Stimulated activated CD8-positive, alpha-beta memory T cell treated with anti-CD3 and anti-CD28 coated beads, Interleukin-12 subunit alpha, Interleukin-12 subunit beta, amount 100 ng/mL, for 1 hour (primary cell): ENCODE results near the gene TMEM108.

Experiments
- DNase-seq: peaks from one replicate; pipeline ENCODE4 v3.0.0-alpha.2; 2020; ENCODE audit warnings: low read depth

TMEM108 gene

DNA sequence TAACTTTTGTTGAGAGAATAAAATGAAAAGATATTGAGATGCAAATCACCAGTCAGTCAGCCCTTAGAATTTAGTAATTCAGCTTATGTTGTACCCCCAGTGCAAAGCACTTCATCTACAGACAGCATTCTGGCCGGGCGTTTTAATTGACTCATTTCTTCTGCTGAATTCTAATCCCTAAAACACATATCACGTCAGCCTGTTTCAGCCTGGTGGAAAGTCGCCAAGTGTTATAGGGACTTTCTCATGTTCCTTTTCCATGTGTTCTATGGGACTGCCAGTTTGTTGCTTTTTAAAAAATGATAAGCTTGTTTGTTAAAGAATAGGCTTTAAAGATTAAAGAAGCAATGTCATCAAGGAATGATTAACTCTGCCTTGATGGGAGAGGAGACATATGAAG lies 192.0 kb downstream of the TMEM108 start:
- no peak for DNase-seq

DNA sequence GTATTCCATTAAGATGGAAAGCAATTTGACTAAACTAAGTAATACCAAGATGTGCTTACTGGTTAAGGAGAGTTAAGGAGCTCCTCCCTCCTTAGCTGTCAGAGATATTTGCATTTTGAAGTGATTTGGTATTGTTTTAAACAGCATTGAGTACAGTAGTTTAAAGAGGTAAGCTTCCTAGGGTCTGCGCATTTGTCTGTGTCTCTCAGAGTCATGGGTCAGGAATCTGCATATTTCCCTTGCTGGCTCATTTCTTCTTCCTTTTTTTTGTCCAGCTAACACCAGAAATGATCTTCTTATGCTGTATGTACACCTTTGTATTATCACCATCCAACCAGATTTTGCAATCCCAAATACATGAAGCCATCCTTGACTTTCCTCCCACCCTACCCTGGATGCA lies 198.7 kb downstream of the TMEM108 start:
- no peak for DNase-seq

DNA sequence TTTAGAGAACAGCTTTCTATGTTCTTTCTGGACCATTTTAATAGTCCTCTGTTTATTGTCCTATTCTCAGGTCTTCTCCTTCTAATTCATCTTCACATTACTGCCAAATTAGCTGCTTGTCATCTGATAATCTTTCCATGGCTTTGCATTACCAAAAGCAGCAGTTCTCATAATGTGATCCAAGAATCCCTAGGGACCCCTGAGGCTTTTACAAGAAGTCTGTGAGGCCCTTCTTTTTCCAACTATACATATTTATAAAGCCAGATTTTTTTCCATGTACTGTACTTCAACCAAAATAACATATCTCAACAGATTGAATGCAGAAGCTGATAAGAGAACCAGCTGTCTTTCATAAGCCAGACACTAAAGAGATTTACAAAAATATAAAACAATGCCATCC lies 199.2 kb downstream of the TMEM108 start:
- DNase-seq = no peak

DNA sequence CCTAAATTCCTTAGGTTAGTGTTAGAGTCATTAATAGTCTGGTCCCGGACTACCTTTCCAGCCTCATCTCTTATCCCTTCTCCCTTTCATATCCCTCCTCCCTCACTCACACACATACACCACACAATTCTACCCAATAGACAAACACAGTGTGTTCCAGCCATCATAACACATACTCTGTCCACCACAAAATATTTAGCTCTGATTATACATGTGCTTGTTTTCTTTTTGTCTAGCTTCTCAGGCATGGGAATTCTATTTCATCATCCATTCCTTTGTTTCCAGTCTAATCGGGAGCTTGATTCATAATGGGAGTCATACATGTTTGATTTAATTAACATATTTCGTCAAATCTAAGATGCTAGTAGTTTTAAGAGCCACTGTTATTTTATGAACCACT lies 199.8 kb downstream of the TMEM108 start:
- no peak for DNase-seq

DNA sequence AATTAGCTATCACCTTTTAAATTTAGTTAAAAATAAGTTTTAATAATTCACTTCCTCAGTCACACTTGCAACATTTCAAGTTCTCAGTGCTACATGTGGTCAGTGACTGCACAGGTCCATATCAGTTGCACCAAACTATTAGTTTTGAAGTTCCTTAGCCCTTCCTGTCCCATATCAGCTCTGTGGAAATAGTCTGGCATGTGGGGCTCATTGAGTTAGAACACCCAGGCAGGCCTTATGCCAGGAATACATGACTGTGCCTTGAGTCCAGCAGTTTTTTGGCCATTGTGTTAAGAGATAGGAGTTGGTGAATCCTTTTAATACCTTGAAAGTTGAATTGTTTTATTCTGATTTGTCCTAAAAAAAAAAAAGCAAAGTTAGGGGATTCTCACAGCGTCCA lies 207.9 kb downstream of the TMEM108 start:
- DNase-seq = no peak

DNA sequence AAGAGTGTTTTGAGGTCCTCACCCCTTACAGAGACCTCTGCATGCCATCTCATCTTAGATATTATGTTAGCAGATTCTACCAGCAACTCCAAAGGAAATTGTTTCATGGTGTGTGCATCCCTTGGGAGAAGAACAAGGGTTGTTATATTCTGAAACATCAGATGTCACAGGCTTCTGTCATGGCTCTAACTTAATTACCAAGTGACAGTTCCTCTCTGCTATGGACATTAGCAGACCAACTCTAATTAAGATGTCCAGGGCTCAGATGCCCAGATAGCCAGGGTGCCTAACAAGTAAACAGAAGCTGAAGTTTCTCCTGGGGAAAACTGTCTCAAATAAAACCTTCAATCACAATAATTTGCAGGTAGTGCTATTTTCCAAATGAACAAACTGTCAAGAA lies 208.6 kb downstream of the TMEM108 start:
- DNase-seq = no peak

DNA sequence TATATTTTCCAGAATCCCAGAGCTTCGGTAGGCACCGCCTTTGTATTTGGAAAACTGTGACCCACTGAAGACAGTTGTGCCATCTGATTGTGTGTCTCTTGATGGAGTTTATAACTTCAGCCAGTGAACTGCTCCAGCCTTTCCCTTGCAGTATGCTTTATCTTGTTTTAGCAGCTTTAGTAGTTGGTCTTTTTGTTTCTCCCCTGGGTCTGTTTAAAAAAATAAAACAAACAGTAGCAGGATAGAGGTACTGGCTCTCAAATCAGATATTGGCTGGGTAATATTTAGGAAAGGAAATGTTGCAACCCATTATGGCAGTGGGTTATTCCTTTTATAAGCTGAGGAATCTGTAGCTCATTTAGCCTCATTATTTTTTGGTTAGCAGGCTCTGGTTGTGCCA lies 210.2 kb downstream of the TMEM108 start:
- no peak for DNase-seq

DNA sequence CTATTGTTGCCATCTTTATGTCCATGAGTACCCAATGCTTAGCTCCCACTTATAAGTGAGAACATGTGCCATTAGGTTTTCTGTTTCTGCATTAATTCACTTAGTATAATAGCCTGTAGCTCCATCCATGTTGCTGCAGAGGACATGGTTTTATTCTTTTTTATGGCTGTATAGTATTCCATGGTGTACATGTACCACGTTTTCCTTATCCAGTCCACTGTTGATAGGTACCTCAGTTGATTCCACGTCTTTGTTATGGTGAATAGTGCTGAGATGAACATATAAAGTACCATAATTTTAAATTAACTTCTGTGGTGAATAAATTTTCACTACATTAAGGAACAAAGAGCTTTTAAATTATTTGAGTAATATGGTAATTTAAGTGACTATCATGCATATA lies 211.3 kb downstream of the TMEM108 start:
- DNase-seq = no peak

DNA sequence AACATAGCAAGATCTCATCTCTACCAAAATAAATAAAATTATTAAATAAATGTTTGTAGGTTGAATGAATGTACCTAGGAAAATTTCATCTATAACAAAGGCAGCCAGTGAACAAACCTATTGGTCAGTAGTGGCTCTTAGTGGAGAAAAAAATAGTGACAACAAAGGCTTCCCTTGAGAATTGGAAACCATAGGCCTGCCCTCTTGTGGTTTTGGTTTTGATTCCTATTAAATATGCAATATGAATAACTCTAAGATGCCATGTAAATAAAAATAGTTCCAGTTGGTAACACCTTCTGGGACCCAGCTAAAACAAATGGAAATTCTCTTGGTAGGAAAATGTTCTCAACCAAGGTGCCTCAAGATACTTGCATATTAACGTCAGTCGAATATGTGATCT lies 216.0 kb downstream of the TMEM108 start:
- no peak for DNase-seq

DNA sequence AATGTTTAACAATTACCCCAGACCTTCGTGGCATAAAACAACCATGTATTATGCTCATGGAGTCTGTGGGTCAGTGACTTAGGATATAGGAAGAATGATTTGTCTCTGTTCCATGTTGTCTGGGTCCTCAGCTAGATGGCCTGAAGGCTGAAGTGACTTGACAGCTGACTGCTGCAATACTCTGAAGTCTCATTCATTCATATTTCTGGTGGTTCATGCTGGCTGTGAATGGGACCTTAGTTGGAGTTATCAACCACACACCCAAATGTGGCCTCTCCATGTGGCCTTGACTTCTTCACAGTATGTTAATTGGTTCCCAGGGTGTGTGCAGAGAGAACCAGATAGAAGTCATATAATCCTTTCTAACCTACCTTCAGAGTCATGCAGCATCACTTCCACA lies 216.5 kb downstream of the TMEM108 start:
- no peak for DNase-seq

DNA sequence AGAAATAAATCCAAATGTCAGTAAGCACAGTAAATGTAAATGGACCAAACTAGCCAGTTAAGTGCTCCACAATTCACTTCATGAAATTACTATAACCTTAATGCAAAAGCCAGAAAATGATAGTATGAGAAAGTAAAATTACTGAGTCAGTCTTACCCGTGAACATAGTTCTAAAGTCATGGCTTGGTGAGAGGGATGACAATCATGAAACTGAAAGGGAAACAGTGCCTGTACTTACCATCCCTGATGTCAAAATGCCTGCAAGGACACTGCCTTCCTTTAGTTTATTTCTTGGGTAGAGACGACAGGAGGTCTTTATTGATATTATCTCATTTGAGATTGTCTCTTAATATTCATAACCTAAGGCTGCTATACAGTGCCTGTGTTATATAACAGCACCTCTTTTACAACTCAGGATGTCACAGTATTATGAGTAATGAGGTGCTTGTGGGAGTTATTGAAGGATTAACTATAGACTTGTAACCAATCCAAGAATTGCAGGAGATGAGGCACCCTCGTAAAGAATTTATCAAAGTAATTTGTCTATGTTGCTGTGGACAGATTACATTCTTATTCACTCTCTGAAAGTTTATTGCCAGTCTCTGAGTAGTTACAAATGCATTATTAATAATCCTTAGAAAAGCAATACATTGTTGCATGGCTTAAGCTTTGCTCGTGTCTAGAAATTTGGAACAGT lies 218.7 kb downstream of the TMEM108 start:
- DNase-seq = no peak

DNA sequence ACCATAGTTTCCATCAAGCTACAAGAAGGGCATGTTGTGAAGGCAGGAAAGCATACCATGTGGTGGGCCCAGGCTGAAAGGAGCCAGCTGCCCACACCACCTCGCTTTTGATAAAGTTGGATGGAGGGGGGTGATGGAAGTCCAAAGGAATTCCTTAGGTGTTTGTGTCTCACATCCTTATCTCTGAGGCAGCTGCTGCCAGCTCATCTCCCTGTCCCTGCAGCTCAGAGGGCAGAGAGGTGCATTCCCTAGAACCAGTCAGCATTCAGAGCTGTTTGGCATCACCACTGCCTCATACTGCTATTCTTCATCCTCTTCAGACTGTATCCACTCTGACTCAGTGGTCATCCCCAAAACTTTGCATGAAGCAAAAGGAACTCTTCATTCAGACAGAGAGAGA lies 220.2 kb downstream of the TMEM108 start:
- no peak for DNase-seq

DNA sequence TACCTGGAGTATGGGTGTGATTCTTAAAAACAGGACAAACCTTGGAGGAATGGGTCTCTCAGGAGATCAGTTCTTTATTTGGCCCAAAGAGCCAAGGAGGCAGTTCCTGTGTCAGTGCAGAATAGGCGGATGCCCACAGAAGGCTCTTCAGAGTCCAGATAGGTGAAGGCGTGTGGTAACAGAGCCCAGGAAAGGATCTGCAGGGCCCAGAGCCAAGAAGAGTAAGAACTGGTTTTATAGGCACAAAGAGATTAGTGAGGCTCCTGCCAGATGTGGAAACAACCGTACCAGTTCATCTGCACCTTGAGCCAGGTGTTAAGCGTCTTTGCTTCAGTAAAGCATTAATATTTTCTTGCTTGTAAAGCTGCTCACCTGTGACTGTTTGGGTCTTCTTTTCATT lies 221.6 kb downstream of the TMEM108 start:
- no peak for DNase-seq

DNA sequence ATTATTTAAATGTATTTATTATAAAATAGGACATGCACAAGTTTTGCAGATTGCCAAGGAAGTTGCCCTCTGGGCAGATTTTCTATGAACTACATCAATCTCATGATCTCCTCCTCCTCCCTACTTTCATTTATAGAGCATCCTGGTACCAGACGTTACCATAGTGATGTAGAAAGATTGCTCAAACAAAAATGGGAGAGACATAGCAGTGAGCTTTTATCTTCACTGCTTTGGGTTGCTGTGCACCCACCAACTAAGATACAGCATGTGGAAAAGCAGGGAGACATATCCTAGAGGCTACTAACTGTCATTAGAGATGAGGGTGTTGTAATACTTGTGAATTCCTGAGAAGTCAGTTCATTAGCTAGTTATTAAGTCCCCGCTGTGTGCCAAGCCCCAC lies 224.1 kb downstream of the TMEM108 start:
- DNase-seq = no peak

DNA sequence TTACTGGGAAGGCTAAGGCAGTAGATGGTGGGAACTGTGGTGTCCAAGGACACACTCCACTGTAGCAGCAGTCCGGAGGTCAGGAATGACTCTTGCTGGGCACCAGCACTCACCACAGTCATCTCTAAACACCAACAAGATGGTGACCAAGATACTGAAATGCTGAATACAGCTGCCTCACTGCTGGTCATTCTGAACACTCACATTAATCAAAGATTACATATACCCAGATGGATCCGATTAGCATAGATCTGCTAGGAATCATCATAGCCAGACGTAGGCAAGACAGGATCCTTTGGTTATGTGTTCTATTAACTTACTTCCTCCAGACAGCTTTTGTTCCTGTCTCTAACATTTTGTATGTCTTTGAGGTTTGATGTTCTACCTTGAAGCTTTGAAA lies 226.7 kb downstream of the TMEM108 start:
- DNase-seq = no peak

DNA sequence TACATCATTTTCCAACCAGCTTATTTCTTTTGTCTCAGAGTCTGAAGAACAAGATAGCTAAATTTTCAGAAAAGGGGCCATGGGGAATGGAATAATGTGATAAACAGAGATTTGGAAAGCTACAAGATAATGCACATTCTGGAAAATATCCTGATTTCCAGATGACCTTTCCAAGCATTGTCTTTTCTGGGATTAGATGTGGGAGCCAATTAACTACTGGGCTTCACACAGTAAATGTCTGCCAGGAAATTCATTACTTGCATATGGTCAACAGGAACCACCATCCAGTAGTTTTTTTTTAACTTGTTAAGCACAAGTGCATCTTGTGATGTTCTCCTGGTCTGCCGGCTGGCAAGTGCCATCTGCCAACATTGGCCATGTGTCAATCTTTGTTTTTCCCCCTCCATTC lies 230.5 kb downstream of the TMEM108 start:
- no peak for DNase-seq

DNA sequence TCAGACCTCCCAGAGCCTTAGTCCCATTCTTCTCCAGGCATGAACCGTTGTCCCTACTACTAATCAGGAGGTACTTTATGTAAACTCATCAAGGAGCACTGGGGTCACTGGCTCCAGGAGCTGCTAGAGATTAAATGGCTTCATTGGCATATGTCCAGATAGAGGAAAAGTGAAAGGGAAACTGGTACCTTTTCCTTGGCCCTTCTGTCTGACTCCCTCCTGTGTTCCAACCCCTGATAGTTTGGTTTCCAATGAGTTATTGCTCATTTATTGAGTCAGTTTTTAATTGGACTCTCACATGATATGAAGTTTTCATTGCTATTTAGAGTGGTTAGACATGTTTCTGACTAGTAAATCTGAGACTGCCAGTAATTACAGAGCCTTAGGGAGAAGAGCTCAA lies 231.2 kb downstream of the TMEM108 start:
- no peak for DNase-seq

DNA sequence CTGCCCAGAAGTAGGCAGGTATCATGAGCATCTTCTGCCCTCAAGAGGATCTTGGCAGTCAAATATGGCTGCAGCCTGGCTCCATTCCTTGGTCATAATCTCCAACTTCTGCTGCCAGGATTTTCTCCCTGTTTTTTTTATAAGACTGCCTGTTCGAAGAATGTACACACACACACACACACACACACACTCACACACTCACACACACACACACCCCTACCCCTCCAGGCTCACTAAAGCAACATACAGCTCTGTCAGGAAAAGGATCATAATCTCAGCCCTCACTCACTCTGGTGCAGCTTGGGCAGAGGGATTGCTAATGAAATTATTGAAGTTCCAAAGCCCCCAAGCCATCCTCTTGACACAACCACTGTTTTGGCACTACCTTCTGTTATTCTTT lies 232.4 kb downstream of the TMEM108 start:
- no peak for DNase-seq

DNA sequence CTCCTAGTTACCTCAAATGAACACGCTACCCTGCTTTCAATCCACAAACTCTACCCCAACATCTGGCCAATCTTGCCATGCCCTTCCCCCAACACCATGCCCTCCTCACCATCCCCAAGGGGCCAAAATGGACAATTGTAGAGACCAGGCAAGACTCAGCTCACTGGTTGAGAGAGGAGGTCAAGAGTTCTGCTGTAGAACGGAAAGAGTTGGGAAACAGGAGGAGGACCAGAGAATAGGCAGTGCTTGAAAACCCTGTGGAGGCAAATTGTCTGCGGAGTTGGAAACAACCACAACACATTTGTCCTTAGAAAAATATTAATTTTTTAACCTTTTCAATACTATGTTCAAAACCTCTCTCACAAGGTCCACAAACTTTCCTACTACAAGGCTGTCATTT lies 232.9 kb downstream of the TMEM108 start:
- DNase-seq = no peak

DNA sequence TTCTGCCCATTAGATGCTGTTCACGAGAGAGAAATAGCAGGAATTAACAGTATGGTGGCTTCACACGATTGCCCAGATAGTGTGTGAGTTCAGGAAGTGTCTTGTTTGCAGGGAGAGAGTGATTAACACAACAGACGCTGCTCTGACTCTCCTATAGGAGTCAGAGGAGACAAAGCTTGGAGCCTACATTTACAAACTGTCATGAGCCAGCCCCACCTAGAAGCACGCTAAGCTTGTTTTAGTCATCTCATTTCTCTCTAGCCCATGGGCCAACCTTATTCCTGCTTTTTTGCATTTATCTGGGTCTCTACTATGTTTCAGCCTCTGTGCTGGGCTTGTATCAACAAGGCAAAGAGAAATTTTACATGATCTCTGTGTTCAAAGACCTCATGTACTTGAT lies 233.3 kb downstream of the TMEM108 start:
- no peak for DNase-seq

DNA sequence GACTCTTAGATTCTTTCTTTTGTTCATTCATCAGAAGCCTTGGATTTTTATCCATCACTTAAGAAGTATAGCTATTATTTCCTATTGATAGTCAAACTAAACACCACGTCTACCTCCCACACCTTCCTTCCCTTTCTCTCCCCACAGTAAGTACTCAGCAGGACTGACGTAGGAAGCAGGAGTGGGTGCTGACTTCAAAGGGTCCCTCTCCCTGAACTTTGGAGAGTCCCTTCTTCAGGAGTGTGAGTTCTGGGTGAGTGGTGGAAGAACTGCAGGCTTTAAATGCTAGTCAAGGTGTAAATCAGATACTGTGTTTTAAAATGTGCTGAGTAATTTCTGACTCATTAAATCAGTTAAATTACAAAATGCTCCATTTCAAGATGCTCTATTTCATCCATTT lies 235.2 kb downstream of the TMEM108 start:
- DNase-seq = no peak

DNA sequence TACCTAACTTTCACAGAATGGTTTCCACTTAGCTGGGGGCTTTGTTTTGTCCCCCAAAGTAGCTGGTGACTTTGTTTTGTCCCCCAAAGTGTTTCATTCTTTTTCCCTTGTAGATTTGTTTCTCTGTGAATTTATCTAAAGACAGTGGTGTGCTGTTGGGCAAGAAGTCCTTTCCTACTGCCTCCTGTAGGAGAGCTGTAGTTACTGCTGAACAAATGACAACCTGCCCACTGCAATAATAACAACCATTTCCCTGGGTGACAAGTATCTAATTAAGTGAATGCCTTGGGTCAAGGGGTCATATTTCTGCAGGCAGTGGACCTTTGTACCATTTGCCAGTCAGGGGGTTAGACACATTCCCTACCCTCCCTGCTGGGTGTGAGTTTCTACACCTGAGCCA lies 236.3 kb downstream of the TMEM108 start:
- no peak for DNase-seq

DNA sequence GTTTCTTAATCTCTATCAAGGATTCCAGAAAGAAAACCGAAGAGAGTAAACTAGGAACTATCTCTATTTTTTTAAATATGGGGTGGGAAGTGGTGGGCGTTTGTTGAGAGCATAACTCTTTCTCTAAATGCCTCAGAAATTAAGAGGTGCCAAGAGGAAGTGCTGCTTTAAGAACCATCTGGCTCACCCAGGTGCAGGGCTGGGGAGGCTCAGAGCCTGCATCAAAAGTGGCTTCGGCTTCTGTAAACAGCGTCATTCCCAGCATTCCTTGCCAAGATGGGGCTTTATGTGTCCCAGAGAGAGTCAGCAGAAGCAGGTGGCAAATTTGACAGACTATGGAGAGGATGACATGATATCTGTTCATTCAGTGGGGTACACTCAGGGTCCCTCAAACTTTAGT lies 238.4 kb downstream of the TMEM108 start:
- no peak for DNase-seq

DNA sequence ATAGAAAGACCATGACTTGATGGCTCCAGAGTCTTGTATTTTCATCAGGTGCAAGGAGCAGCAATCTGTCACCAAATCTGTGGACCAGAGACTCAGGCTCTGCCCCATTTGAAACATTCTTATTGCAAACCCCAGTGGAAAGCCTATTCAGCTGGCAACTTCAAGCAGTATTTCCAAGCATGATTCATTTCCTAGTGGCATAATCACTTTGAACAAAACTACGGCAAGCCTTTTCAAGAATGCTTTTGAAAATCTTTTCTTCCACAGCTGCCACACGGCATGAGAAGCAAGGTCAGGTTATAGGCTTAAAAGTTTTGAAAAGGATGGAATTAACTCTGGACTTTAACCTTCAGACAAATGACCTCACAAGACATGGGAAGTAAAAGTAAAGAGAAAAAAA lies 239.6 kb downstream of the TMEM108 start:
- DNase-seq = no peak
